Measurements from ENCODE around the gene MTHFD1L. TPM values are rescaled to one million over a fixed set of nuclear protein-coding genes. Genes with fewer than 3 reads are reported as not detected.

MTHFD1L gene
- total and polyA plus RNA-seq, 9 of the 15 experiments (the other 6 are each of a cell fraction or from before 2014, with no cell fraction given): 20.9 to 128 (median 61.0) TPM

DNA sequence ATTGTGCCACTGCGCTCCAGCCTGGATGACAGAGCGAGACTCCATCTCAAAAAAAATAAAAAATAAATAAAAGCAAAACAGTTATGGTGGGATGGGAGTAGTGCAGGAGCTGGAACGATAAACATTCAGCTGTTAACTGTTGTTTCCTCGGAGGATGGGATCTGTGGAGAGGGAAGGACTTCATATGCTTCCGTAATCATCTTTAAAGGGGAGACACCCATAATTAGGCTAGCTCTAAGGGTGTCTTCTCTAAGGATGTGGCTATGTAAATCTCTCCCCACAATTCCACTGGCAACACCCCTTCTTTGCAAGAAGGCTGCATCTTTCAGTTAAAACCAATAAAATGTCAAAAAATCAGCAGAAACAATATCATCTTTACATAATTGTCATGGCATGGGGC lies 42.6 kb upstream of the MTHFD1L start:
- POLR2A ChIA-PET: interaction anchor here (0.6 to 1.1 kb wide), 3 partner anchors 407 to 944 kb away, joined by 3 read pairs; no protein-coding TSS in a partner anchor
- in situ Hi-C loops (cut with MboI): loop anchor here (25.0 kb wide), 1 partner anchor 761 kb away; the partner anchor contains the start of gene ULBP3
- 26% methylated on average over 5 of the region's 5 CpGs for WGBS (ENCODE audit: insufficient coverage, low coverage, missing lambda C conversion rate)
- Histone ChIP-seq H3K4me3 (no peak overlapping the region), H3K9me3 (replicated peaks; ENCODE audit: control insufficient read depth, insufficient read depth, low read depth, low read length) (no peaks in the 10 kb centered on the region), H3K36me3 (ENCODE audit: control insufficient read depth, insufficient read depth, low read length) (no peaks in the 10 kb centered on the region), H3K9me1 (ENCODE audit: control insufficient read depth, insufficient read depth, low read length) (no peaks in the 10 kb centered on the region), H4K20me1 (replicated peaks; ENCODE audit: control insufficient read depth, insufficient read depth, low read length) (no peaks in the 10 kb centered on the region), H3K9ac (ENCODE audit: insufficient read depth in 1 of 2, low read depth in 2 of 2, low read length in 2 of 2) (no peak overlapping the region), H3K27me3 (ENCODE audit: control insufficient read depth in 2 of 2, insufficient read depth in 2 of 2, low read length in 2 of 2) (peaks cover 29 to 44% of the 10 kb centered on the region in 2 experiments), H3K4me2 (ENCODE audit: insufficient read depth, low read length) (no peak overlapping the region), H3K27ac (ENCODE audit: extremely low read depth, low read depth, low read length) (no peak overlapping the region), H3K79me2 (ENCODE audit: control insufficient read depth, insufficient read depth, low read length) (no peaks in the 10 kb centered on the region), H2AFZ (ENCODE audit: low read depth, low read length) (no peak overlapping the region), H3K4me1 (replicated peaks in 1 of 2; ENCODE audit: control insufficient read depth in 2 of 2, insufficient read depth in 2 of 2, low read length in 2 of 2) (no peaks in the 10 kb centered on the region)
- intact Hi-C loops (cut with micrococcal nuclease): loop anchor here (5.0 to 10.0 kb wide), 2 partner anchors 182 to 264 kb away; no protein-coding TSS in a partner anchor
- no peak for ATAC-seq
- no TSS peak for BruUV-seq (replicated peaks)
- CTCF ChIA-PET (ENCODE audit: low intra/inter-chr PET ratio): no interaction called here
- no peak for DNase-seq (ENCODE audit: extremely low read depth in 1 of 4, low spot score in 3 of 4)
- no peak for FAIRE-seq
- TF ChIP-seq DNMT1 (IDR thresholded peaks at IDR 0.05) (no peak), CXXC5 (CRISPR knock-in tag; IDR thresholded peaks at IDR 0.05) (no peak), NFIX (CRISPR knock-in tag; IDR thresholded peaks at IDR 0.05; ENCODE audit: low read depth) (no peak), ZNF347 (CRISPR knock-in tag; IDR thresholded peaks at IDR 0.05; ENCODE audit: low read depth) (no peak), BHLHE40 (IDR thresholded peaks at IDR 0.05; ENCODE audit: low read length) (no peak), FOXA3 (CRISPR knock-in tag; conservative IDR thresholded peaks at IDR 0.05 in 1 of 2, IDR thresholded peaks at IDR 0.05 in 1 of 2) (no peak), ZNF184 (CRISPR knock-in tag; IDR thresholded peaks at IDR 0.05) (no peak), RBM22 (IDR thresholded peaks at IDR 0.05; ENCODE audit: low read depth, low read length, poor library complexity, severe bottlenecking) (no peak), ZZZ3 (IDR thresholded peaks at IDR 0.05) (no peak), ZNF41 (CRISPR knock-in tag; conservative IDR thresholded peaks at IDR 0.05) (no peak)
- TF ChIP-seq, protein P1, sequence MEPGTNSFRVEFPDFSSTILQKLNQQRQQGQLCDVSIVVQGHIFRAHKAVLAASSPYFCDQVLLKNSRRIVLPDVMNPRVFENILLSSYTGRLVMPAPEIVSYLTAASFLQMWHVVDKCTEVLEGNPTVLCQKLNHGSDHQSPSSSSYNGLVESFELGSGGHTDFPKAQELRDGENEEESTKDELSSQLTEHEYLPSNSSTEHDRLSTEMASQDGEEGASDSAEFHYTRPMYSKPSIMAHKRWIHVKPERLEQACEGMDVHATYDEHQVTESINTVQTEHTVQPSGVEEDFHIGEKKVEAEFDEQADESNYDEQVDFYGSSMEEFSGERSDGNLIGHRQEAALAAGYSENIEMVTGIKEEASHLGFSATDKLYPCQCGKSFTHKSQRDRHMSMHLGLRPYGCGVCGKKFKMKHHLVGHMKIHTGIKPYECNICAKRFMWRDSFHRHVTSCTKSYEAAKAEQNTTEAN (CRISPR knock-in tag; IDR thresholded peaks at IDR 0.05): no peak
- TF ChIP-seq, protein P2, sequence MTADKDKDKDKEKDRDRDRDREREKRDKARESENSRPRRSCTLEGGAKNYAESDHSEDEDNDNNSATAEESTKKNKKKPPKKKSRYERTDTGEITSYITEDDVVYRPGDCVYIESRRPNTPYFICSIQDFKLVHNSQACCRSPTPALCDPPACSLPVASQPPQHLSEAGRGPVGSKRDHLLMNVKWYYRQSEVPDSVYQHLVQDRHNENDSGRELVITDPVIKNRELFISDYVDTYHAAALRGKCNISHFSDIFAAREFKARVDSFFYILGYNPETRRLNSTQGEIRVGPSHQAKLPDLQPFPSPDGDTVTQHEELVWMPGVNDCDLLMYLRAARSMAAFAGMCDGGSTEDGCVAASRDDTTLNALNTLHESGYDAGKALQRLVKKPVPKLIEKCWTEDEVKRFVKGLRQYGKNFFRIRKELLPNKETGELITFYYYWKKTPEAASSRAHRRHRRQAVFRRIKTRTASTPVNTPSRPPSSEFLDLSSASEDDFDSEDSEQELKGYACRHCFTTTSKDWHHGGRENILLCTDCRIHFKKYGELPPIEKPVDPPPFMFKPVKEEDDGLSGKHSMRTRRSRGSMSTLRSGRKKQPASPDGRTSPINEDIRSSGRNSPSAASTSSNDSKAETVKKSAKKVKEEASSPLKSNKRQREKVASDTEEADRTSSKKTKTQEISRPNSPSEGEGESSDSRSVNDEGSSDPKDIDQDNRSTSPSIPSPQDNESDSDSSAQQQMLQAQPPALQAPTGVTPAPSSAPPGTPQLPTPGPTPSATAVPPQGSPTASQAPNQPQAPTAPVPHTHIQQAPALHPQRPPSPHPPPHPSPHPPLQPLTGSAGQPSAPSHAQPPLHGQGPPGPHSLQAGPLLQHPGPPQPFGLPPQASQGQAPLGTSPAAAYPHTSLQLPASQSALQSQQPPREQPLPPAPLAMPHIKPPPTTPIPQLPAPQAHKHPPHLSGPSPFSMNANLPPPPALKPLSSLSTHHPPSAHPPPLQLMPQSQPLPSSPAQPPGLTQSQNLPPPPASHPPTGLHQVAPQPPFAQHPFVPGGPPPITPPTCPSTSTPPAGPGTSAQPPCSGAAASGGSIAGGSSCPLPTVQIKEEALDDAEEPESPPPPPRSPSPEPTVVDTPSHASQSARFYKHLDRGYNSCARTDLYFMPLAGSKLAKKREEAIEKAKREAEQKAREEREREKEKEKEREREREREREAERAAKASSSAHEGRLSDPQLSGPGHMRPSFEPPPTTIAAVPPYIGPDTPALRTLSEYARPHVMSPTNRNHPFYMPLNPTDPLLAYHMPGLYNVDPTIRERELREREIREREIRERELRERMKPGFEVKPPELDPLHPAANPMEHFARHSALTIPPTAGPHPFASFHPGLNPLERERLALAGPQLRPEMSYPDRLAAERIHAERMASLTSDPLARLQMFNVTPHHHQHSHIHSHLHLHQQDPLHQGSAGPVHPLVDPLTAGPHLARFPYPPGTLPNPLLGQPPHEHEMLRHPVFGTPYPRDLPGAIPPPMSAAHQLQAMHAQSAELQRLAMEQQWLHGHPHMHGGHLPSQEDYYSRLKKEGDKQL (CRISPR knock-in tag; IDR thresholded peaks at IDR 0.05; ENCODE audit: borderline replicate concordance): no peak
- TF ChIP-seq, protein P3, sequence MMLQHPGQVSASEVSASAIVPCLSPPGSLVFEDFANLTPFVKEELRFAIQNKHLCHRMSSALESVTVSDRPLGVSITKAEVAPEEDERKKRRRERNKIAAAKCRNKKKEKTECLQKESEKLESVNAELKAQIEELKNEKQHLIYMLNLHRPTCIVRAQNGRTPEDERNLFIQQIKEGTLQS (IDR thresholded peaks at IDR 0.05): no peak
- TF ChIP-seq, protein P3 (CRISPR knock-in tag; conservative IDR thresholded peaks at IDR 0.05): no peak
- TF ChIP-seq, protein P4, sequence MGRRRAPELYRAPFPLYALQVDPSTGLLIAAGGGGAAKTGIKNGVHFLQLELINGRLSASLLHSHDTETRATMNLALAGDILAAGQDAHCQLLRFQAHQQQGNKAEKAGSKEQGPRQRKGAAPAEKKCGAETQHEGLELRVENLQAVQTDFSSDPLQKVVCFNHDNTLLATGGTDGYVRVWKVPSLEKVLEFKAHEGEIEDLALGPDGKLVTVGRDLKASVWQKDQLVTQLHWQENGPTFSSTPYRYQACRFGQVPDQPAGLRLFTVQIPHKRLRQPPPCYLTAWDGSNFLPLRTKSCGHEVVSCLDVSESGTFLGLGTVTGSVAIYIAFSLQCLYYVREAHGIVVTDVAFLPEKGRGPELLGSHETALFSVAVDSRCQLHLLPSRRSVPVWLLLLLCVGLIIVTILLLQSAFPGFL (CRISPR knock-in tag; IDR thresholded peaks at IDR 0.05): no peak

Measured in K562 (cell line).